Subcutaneous abdominal adipose tissue (tissue), 5 donors: ENCODE results near the gene UBQLN3.

Experiments used
- H3K27ac ChIP-seq: one replicate; pipeline ENCODE4 v1.7.0; 2013; ENCODE audit warnings: low read depth, mild to moderate bottlenecking, inconsistent platforms, low read length, moderate library complexity
- H3K27me3 ChIP-seq, 5 donors: one replicate each; pipeline ENCODE4 v1.7.0; 2013; ENCODE audit warnings: low read length in 5 of 5, inconsistent platforms in 1 of 5; ENCODE audit not compliant: control insufficient read depth in 5 of 5, insufficient read depth in 4 of 5
- H3K36me3 ChIP-seq, 5 donors: one replicate each; pipeline ENCODE4 v1.7.0; 2013; ENCODE audit warnings: low read length in 5 of 5; ENCODE audit not compliant: control insufficient read depth in 5 of 5, insufficient read depth in 5 of 5
- H3K4me1 ChIP-seq, 5 donors: one replicate each; pipeline ENCODE4 v1.7.0; 2013; ENCODE audit warnings: low read length in 5 of 5, mild to moderate bottlenecking in 3 of 5, moderate library complexity in 1 of 5; ENCODE audit not compliant: control insufficient read depth in 5 of 5, insufficient read depth in 5 of 5
- H3K4me3 ChIP-seq, 5 donors: one replicate each; pipeline ENCODE4 v1.7.0; 2013; ENCODE audit warnings: low read length in 5 of 5, low read depth in 1 of 5
- H3K9ac ChIP-seq, 5 donors: one replicate each; pipeline ENCODE4 v1.7.0; 2013; ENCODE audit warnings: low read length in 5 of 5, mild to moderate bottlenecking in 4 of 5, moderate library complexity in 3 of 5
- H3K9me3 ChIP-seq, 5 donors: one replicate each; pipeline ENCODE4 v1.7.0; 2013; ENCODE audit warnings: low read length in 5 of 5; ENCODE audit not compliant: control insufficient read depth in 5 of 5
- donor health status: healthy.
- donor health status: healthy.
- donor health status: healthy.
- donor health status: healthy.
- donor health status: healthy.

Gene UBQLN3

GRCh38 chr11:5486421-5486820 lies 23.3 kb downstream of the UBQLN3 start:
- Histone ChIP-seq H3K9ac (no peak overlapping the region), H3K36me3 (no peaks in the 10 kb centered on the region), H3K9me3 (no peaks in the 10 kb centered on the region), H3K4me3 (no peak overlapping the region), H3K27me3 (no peaks in the 10 kb centered on the region), H3K4me1 (no peaks in the 10 kb centered on the region), H3K27ac (no peak overlapping the region)

GRCh38 chr11:5486003-5486402 lies 23.8 kb downstream of the UBQLN3 start:
- H3K9me3 ChIP-seq = no peaks in the 10 kb centered on the region
- no peak overlapping the region for H3K27ac ChIP-seq
- no peaks in the 10 kb centered on the region for H3K36me3 ChIP-seq
- no peak overlapping the region for H3K4me3 ChIP-seq
- H3K27me3 ChIP-seq = no peaks in the 10 kb centered on the region
- H3K9ac ChIP-seq = no peak overlapping the region
- no peaks in the 10 kb centered on the region for H3K4me1 ChIP-seq

- Histone ChIP-seq H3K4me1 (no peaks in the 10 kb centered on the region), H3K9ac (no peak overlapping the region), H3K27ac (no peak overlapping the region), H3K9me3 (no peaks in the 10 kb centered on the region), H3K27me3 (no peaks in the 10 kb centered on the region), H3K4me3 (no peak overlapping the region), H3K36me3 (no peaks in the 10 kb centered on the region)
Observed at GRCh38 chr11:5476186-5476819, 33.5 kb downstream of the UBQLN3 start.

- Histone ChIP-seq H3K27ac (no peak overlapping the region), H3K27me3 (no peaks in the 10 kb centered on the region), H3K4me1 (no peaks in the 10 kb centered on the region), H3K9ac (no peak overlapping the region), H3K36me3 (no peaks in the 10 kb centered on the region), H3K4me3 (no peak overlapping the region), H3K9me3 (no peaks in the 10 kb centered on the region)
Observed at GRCh38 chr11:5473921-5474320, 35.8 kb downstream of the UBQLN3 start.

- Histone ChIP-seq H3K9me3 (no peaks in the 10 kb centered on the region), H3K27me3 (peaks cover 0 to 2% (median 0%) of the 10 kb centered on the region in 5 donors), H3K4me1 (peaks cover 0 to 4% (median 0%) of the 10 kb centered on the region in 5 donors), H3K4me3 (no peak overlapping the region), H3K27ac (no peak overlapping the region), H3K36me3 (no peaks in the 10 kb centered on the region), H3K9ac (no peak overlapping the region)
Observed at GRCh38 chr11:5467527-5467926, 42.2 kb downstream of the UBQLN3 start.

GRCh38 chr11:5460983-5461621 lies 48.7 kb downstream of the UBQLN3 start:
- Histone ChIP-seq H3K9ac (no peak overlapping the region), H3K27ac (no peak overlapping the region), H3K27me3 (no peaks in the 10 kb centered on the region), H3K36me3 (no peaks in the 10 kb centered on the region), H3K4me3 (no peak overlapping the region), H3K4me1 (peaks cover 0 to 4% (median 0%) of the 10 kb centered on the region in 5 donors), H3K9me3 (no peaks in the 10 kb centered on the region)
